WERI-Rb-1 (cell line): ENCODE measurements around the gene SPARC.

Source experiments
- DNase-seq: peaks from one replicate; pipeline ENCODE4 v3.0.0-alpha.2; 2020
- H3K27ac ChIP-seq: fragments of 250-450 bp; sonication (Bioruptor Pico); 2 replicates; pipeline ENCODE4 v1.5.1; 2020; ENCODE audit warnings: mild to moderate bottlenecking, moderate library complexity
- H3K27me3 ChIP-seq: fragments of 250-450 bp; sonication (Bioruptor Pico); 2 replicates; pipeline ENCODE4 v1.5.1; 2021; ENCODE audit warnings: mild to moderate bottlenecking, low read depth, moderate library complexity; ENCODE audit not compliant: insufficient read depth, severe bottlenecking
- H3K36me3 ChIP-seq: fragments of 250-450 bp; sonication (Bioruptor Pico); 2 replicates; pipeline ENCODE4 v1.5.1; 2020; ENCODE audit warnings: mild to moderate bottlenecking, moderate library complexity
- H3K4me3 ChIP-seq: 2 replicates; pipeline ENCODE4 v1.5.1; 2011; ENCODE audit warnings: low read depth, mild to moderate bottlenecking, control low read depth, low read length
- H3K9me3 ChIP-seq: fragments of 250-450 bp; sonication (Bioruptor Pico); 2 replicates; pipeline ENCODE4 v1.5.1; 2021; ENCODE audit warnings: mild to moderate bottlenecking, moderate library complexity; ENCODE audit not compliant: severe bottlenecking
- TF ChIP-seq, protein P1 (sequence below): IDR thresholded peaks from 2 replicates; pipeline ENCODE4 v1.5.1; 2011; ENCODE audit warnings: low read depth, mild to moderate bottlenecking, control low read depth, inconsistent platforms, low read length

The SPARC gene

DNA sequence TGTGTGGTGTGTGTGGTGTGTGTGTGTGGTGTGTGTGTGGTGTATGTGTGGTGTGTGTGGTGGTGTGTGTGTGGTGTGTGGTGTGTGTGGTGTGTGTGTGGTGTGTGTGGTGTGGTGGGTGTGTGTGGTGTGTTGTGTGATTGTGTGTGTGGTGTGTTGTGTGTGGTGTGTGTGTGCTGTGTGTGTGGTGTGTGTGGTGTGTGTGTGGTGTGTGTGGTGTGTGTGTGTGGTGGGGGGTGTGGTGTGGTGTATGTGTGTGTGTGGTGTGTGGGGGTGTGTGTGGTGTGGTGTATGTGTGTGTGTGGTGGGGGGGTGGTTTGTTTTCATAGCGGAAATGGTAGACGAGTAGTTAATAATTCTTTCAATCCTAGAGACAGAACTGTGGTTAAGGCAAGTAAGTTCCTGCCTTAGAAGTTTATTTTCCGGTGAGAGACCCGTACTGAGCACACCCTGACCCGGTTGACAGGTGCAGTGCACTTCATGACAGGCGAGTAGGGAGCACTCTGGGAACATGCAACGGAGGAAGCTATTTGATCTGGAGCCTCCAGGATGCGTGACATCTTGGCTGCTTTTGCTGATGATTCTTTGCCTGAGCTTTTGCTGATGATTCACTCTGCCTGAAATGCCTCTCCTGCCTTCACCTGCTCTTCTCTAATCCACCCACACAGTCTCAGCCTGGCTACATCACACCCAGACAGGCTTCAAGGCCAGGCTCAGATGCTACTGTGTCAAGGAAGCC lies 73.9 kb downstream of the SPARC start:
- Histone ChIP-seq H3K36me3 (no peaks in the 10 kb centered on the region), H3K27me3 (no peaks in the 10 kb centered on the region)

DNA sequence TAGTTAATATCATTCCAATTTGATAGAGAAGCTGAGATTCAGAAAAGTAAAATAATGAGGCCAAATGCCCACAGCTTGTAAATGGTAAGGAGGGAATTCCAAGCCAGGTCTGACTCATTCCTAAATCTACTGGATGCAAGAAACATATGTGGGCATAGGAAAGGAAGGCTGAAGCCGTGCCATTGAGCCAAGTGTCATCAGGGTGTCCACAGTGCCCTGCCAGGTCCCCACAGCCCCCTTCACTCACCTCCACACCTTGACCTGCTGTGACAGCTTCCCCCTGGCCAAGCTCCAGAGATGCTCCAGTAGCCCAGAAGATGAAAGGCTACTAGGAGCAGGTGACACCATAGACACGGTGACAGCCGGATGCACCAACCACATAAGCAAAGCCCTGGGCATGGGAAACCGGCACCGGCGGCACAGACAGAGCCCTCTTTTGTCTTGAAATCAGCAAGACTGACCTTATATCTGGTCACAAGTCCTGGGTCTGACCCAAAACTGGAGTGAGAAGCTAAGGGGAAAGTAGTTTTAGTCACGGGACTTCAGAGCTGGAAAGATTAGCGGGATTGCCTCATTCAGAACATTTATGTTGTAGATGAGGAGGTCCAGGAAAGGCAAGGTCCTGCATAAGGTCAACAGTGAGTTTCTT lies 75.5 kb downstream of the SPARC start:
- Histone ChIP-seq H3K27me3 (no peaks in the 10 kb centered on the region), H3K9me3 (no peaks in the 10 kb centered on the region), H3K36me3 (no peaks in the 10 kb centered on the region), H3K4me3 (no peak overlapping the region), H3K27ac (no peak overlapping the region)
- no peak for DNase-seq
- TF ChIP-seq, protein P1, sequence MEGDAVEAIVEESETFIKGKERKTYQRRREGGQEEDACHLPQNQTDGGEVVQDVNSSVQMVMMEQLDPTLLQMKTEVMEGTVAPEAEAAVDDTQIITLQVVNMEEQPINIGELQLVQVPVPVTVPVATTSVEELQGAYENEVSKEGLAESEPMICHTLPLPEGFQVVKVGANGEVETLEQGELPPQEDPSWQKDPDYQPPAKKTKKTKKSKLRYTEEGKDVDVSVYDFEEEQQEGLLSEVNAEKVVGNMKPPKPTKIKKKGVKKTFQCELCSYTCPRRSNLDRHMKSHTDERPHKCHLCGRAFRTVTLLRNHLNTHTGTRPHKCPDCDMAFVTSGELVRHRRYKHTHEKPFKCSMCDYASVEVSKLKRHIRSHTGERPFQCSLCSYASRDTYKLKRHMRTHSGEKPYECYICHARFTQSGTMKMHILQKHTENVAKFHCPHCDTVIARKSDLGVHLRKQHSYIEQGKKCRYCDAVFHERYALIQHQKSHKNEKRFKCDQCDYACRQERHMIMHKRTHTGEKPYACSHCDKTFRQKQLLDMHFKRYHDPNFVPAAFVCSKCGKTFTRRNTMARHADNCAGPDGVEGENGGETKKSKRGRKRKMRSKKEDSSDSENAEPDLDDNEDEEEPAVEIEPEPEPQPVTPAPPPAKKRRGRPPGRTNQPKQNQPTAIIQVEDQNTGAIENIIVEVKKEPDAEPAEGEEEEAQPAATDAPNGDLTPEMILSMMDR = no peak

More for the DNA sequence above, 73.9 kb downstream of the SPARC start:
- no peak for DNase-seq
- no peak overlapping the region for H3K4me3 ChIP-seq
- H3K27ac ChIP-seq = no peak overlapping the region
- TF ChIP-seq, protein P1 = no peak
- no peaks in the 10 kb centered on the region for H3K9me3 ChIP-seq
